GM12873 (cell line): ENCODE measurements around the gene KLK1.

Experiments
- TF ChIP-seq, protein P1 (sequence below): IDR thresholded peaks from 2 replicates; pipeline ENCODE4 v1.5.1; 2012; ENCODE audit warnings: low read depth, mild to moderate bottlenecking, moderate library complexity, low read length, control low read depth; ENCODE audit not compliant: insufficient read depth; ENCODE audit errors: missing control alignments

Gene KLK1

DNA sequence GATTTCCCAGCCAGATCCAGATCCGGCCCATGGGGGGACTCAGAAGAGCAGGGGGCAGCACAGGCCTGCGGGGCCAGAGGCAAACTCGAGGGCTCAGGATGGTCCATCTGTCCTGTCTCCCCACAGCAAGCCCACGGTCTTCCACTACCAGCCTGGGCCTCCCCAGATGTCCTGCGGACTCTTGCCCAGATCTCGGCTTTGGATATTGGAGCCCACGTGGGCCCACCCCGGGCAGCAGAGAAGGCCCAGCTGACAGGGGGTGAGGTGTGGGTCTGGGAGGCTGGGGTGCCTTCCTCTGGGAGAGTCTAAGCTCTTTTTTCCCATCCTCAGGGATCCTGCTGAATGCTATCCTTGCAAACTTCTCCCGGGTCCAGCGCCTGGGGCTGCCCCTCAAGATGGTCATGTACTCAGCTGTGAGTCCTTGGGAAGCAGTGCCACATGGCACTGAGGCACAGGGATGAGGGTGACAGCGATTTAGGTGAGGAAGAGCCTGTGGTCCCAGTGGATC, 30.0 kb downstream of the KLK1 start:
- TF ChIP-seq, protein P1, sequence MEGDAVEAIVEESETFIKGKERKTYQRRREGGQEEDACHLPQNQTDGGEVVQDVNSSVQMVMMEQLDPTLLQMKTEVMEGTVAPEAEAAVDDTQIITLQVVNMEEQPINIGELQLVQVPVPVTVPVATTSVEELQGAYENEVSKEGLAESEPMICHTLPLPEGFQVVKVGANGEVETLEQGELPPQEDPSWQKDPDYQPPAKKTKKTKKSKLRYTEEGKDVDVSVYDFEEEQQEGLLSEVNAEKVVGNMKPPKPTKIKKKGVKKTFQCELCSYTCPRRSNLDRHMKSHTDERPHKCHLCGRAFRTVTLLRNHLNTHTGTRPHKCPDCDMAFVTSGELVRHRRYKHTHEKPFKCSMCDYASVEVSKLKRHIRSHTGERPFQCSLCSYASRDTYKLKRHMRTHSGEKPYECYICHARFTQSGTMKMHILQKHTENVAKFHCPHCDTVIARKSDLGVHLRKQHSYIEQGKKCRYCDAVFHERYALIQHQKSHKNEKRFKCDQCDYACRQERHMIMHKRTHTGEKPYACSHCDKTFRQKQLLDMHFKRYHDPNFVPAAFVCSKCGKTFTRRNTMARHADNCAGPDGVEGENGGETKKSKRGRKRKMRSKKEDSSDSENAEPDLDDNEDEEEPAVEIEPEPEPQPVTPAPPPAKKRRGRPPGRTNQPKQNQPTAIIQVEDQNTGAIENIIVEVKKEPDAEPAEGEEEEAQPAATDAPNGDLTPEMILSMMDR, result no peak

DNA sequence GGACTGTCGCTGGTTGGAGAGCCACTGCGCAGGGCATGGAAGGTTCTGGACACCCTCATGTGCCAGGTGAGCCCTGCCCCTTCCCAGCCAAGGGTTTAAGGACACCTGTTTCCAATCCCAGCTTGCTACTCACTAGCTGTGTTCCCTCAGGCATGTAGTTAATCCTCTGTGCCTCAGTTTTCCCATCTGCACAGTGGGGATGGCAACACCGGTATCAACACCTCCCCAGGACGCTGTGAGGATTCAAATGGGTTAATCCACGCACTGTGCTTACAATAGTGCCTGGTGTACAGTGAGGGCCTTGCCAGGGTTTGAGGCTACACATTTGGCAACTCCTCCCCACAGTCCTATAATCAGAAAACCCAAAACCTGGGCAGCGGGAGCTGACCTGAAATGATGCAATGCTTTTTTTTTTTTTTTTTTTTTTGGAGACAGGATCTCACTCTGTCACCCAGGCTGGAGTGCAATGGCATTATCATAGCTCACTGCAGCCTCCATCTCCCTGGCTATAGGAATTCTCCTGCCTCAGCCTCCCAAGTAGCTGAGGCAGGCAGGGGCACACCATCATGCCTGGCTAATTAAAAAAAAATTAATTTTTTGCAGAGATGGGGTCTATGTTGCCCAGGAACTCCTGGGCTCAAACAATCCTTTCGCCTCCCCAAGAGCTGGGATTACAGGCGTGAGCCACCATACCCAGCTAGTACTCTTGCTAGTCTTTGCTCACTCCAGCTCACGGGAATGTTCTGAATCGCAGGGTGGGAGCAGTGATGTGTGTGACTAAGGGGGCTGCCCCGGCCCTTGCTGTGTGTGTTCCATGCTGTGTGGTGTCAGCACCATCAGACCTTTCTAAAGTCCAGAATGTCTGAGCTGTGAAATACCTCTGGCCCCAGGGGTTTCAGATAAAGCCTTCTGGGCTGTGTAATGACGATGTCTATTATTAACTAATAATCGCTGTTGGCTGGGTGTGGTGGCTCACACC, 31.0 kb downstream of the KLK1 start:
- TF ChIP-seq, protein P1, result no peak

DNA sequence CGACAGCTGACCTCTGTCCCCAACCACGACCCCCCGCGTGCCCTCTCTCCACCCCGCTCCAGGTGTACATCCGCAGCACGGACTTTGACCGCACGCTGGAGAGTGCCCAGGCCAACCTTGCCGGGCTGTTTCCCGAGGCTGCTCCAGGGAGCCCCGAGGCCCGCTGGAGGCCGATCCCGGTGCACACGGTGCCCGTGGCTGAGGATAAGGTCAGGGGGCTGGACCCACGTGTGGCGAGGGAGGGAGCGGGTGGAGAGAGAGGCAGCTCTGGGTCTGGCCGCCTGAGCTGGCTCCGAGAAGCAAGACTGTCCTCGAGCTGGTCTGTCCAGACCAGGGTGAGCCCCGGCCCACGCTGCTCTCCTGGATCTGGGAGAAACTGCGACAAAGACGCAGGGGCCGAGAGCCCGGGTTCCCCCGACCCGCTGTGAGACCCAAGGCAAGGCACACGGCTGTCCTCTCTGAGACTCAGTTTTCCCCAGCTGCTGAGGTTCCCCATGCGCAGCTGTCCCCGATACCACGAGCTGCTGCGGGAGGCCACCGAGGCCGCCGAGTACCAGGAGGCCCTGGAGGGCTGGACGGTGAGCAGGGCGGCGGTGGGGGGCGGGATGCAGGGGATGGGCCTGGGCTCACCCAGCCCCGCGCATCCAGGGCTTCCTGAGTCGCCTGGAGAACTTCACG, 31.9 kb downstream of the KLK1 start:
- TF ChIP-seq, protein P1, result no peak

DNA sequence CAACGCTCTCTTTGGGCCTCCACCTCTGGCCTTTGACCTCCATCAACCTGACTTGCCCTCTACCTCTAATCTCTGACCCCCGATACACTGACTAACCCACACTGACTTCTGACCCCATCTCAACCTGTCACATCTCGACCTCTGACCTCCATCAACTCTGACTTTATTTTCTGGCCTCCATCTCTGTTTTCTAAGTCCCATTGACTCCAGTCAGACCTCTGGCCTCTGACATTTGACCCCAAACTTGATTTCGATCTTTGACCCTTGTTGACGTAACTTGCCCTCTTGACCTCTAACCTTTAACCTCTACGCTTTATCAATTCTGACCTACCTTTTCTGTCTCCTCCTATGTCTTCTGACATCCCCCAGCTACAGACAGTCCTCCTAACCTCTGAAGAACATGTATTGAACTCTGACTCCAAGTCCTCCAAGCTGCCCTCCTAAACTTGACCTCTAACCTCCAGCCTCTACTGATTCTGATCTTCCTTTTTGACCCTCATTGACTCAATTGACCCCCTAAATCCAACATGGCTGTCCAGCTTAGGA, 32.6 kb downstream of the KLK1 start:
- TF ChIP-seq, protein P1, result no peak

DNA sequence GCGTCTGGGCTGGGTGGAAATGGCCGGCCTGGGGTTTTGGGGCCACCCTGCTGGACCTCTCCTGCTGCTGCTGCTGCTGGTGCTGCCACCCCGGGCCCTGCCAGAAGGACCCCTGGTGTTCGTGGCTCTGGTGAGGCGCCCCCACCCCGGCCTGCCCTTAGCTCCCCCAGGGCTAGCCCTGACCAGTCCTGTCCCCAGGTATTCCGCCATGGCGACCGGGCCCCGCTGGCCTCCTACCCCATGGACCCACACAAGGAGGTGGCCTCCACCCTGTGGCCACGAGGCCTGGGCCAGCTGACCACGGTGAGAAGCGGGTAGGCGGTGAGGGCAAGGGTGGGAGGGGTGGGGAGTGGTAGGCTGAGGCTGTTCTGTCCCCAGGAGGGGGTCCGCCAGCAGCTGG, 33.2 kb downstream of the KLK1 start, which contains the start of gene ACP4:
TSS of gene ACP4 (plus strand) at position 20 of the 400 bp plus-strand sequence. CDS start at position 20, 0 bp downstream.
- TF ChIP-seq, protein P1, result no peak

DNA sequence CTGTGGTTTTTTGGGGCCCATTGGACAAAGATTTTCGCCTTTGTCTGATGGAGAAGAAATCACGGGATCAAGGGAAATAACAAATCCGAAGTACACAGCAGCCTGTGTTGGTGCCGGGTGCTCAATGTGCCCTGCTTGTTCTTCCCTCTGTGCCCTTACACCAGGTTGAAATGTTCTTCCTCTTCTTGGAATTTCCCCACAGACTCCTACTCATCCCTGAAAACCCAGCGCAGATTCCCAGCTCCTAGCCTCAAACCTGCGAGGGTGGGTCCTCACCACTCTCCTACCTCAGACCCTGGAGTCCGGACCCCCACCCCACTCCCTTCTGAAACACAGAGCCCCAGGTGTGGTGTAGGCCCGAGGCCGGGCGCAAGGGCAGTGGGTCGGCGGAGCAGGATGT, 38.3 kb downstream of the KLK1 start:
- TF ChIP-seq, protein P1, result no peak

DNA sequence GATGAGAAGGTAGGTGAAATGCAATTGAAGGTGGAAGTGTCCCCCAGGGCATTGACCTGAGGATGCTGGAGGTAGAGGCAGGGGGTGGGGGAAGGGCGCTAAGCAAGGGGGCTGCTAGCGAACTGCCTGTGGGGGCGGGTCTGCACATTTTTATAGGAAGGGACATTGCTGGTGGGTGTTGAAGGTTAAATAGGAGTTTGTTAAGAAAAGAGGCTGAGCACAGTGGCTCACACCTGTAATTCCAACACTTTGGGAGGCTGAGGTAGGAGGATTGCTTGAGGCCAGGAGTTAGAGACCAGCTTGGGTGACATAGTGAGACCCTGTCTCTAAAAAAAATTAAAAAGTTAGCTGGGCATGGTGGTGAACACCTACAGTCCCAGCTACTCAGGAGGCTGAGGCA, 38.9 kb downstream of the KLK1 start:
- TF ChIP-seq, protein P1, result no peak
